Astrocyte (in vitro differentiated cells and primary cell): ENCODE data around the gene LZTR1. TPM values are rescaled to one million over a fixed set of nuclear protein-coding genes. Genes with fewer than 3 reads are reported as not detected.
A peak's percentile ranks its signal among the peaks of the same experiment; 100 is the strongest.

Experiments
- DNase-seq: peaks from one replicate; pipeline ENCODE4 v3.0.0-alpha.2; 2010; ENCODE audit warnings: low read depth
- FAIRE-seq: peaks from 2 replicates; lab custom pipeline; 2011; peaks lifted over from hg19 to GRCh38; lab: Jason Lieb, UNC
- H2AFZ ChIP-seq: 2 replicates; pipeline ENCODE4 v1.6.0; 2012; ENCODE audit warnings: low read depth, low read length, inconsistent platforms
- H3K27ac ChIP-seq: 2 replicates; pipeline ENCODE4 v1.5.1; 2011; ENCODE audit warnings: low read depth, low read length, inconsistent platforms
- H3K27me3 ChIP-seq: 2 replicates; pipeline ENCODE4 v1.6.0; 2011; ENCODE audit warnings: low read length, inconsistent platforms; ENCODE audit not compliant: insufficient read depth
- H3K36me3 ChIP-seq: 2 replicates; pipeline ENCODE4 v1.5.1; 2011; ENCODE audit warnings: low read length, inconsistent platforms; ENCODE audit not compliant: insufficient read depth
- H3K4me1 ChIP-seq: 2 replicates; pipeline ENCODE4 v1.5.1; 2011; ENCODE audit warnings: low read length, inconsistent platforms; ENCODE audit not compliant: insufficient read depth
- H3K4me2 ChIP-seq: 2 replicates; pipeline ENCODE4 v1.6.0; 2012; ENCODE audit warnings: low read length, inconsistent platforms
- H3K4me3 ChIP-seq: 2 replicates; pipeline ENCODE4 v1.5.1; 2011; ENCODE audit warnings: low read depth, mild to moderate bottlenecking, low read length, inconsistent platforms; ENCODE audit not compliant: insufficient read depth
- H3K79me2 ChIP-seq: 2 replicates; pipeline ENCODE4 v1.6.0; 2012; ENCODE audit warnings: mild to moderate bottlenecking, low read length, inconsistent platforms; ENCODE audit not compliant: insufficient read depth
- H3K9ac ChIP-seq: 2 replicates; pipeline ENCODE4 v1.6.0; 2012; ENCODE audit warnings: mild to moderate bottlenecking, low read length, inconsistent platforms
- H3K9me3 ChIP-seq: 2 replicates; pipeline ENCODE4 v1.5.1; 2012; ENCODE audit warnings: low read depth, mild to moderate bottlenecking, low read length, inconsistent platforms; ENCODE audit not compliant: insufficient read depth
- H4K20me1 ChIP-seq: 2 replicates; pipeline ENCODE4 v1.6.0; 2012; ENCODE audit warnings: low read length, inconsistent platforms; ENCODE audit not compliant: insufficient read depth
- H3K27ac Mint-ChIP-seq: one replicate; pipeline ENCODE4 v1.8.0; 2021; ENCODE audit warnings: mild to moderate bottlenecking, mixed read lengths; ENCODE audit not compliant: unreplicated experiment
- H3K27me3 Mint-ChIP-seq: one replicate; pipeline ENCODE4 v1.8.0; 2021; ENCODE audit warnings: low read depth, mixed read lengths; ENCODE audit not compliant: unreplicated experiment
- H3K36me3 Mint-ChIP-seq: one replicate; pipeline ENCODE4 v1.8.0; 2021; ENCODE audit warnings: low read depth, mixed read lengths; ENCODE audit not compliant: unreplicated experiment
- H3K4me1 Mint-ChIP-seq: one replicate; pipeline ENCODE4 v1.8.0; 2021; ENCODE audit warnings: low read depth, mixed read lengths; ENCODE audit not compliant: unreplicated experiment
- H3K4me3 Mint-ChIP-seq: one replicate; pipeline ENCODE4 v1.8.0; 2021; ENCODE audit warnings: mild to moderate bottlenecking, moderate library complexity, mixed read lengths; ENCODE audit not compliant: unreplicated experiment
- H3K9me3 Mint-ChIP-seq: one replicate; pipeline ENCODE4 v1.8.0; 2021; ENCODE audit warnings: mild to moderate bottlenecking, mixed read lengths; ENCODE audit not compliant: unreplicated experiment
- EZH2 ChIP-seq: IDR thresholded peaks from 2 replicates; pipeline ENCODE4 v1.6.1; 2012; ENCODE audit warnings: mild to moderate bottlenecking, low read length, inconsistent platforms; ENCODE audit not compliant: insufficient read depth
- total RNA-seq: library from RNA; stranded (reverse); gene quantifications from 2 replicates; pipeline ENCODE4 v1.2.1, GENCODE V29; 2021
- TF ChIP-seq, protein P1 (sequence below): IDR thresholded peaks from 2 replicates; pipeline ENCODE4 v1.5.1; 2011; ENCODE audit warnings: low read depth, mild to moderate bottlenecking, inconsistent platforms, low read length, moderate library complexity; ENCODE audit not compliant: insufficient read depth

Gene LZTR1
- total RNA-seq, 1 donor from 2014 or later = 62.0 TPM

DNA sequence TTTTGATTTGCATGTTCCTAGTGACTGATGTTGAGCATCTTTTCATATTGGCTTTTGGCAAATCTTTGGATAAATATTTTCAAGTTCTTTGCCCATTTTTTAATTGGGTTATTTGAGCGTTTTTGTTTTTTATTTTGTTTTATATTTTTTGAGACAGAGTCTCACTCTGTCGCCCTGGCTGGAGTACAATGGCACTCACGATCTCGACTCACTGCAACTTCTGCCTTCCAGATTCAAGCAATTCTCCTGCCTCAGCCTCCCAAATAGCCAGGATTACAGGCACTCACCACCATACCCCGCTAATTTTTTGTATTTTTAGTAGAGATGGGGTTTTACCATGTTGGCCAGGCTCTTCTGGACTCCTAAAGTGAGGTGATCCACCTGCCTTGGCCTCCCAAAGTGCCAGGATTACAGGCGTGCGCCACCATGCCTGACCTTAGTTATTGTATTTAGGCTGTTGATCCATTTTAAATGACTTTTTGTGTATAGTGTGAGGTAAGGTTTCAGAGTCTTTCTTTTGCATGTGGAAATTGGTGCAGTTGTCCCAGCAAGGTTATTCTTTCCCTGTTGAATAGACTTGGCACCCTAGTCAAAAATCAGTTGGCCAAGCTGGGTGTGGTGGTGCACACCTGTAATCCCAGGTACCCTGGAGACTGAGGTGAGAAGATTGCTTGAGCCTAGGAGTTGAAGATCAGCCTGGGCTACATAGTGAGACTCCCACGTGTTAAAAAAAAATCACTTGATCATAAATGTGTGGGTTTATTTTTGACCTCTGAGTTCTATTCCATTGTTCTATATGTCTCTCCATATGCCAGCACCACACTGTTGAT is 38.8 kb upstream of the LZTR1 start:
- no peak overlapping the region for H3K4me3 Mint-ChIP-seq

DNA sequence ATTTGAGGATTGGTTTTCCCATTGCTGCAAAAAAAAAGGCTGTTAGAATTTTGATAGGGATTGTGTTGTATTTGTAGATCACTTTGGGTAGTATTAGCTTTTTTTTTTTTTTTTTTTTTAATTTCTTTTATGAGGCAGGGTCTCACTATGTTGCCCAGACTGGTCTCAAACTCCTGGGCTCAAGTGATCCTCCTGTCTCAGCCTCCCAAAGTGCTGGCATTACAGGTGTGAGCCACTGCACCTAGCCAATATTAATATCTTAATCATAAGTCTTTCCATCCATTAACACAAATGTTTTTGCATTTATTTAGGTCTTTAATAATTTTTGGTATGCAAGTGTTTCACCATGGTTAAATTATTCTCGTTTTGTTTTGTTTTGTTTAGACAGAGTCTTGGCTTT is 38.1 kb upstream of the LZTR1 start:
- Mint-ChIP-seq H3K4me3 (no peak overlapping the region), H3K27ac (no peak overlapping the region), H3K4me1 (peaks cover 18% of the 10 kb centered on the region), H3K36me3 (no peaks in the 10 kb centered on the region), H3K9me3 (no peaks in the 10 kb centered on the region), H3K27me3 (no peaks in the 10 kb centered on the region)
- H3K27ac ChIP-seq = no peak overlapping the region
- no peak overlapping the region for H3K4me3 ChIP-seq
- no peak overlapping the region for H3K4me2 ChIP-seq
- H3K4me1 ChIP-seq = peaks cover 15% of the 10 kb centered on the region
- no peaks in the 10 kb centered on the region for H3K27me3 ChIP-seq
- H3K9me3 ChIP-seq = no peaks in the 10 kb centered on the region
- no peak overlapping the region for H2AFZ ChIP-seq
- no peak overlapping the region for H3K9ac ChIP-seq
- peaks cover 97% of the 10 kb centered on the region for H3K79me2 ChIP-seq
- peaks cover 92% of the 10 kb centered on the region for H4K20me1 ChIP-seq
- TF ChIP-seq, protein P1, sequence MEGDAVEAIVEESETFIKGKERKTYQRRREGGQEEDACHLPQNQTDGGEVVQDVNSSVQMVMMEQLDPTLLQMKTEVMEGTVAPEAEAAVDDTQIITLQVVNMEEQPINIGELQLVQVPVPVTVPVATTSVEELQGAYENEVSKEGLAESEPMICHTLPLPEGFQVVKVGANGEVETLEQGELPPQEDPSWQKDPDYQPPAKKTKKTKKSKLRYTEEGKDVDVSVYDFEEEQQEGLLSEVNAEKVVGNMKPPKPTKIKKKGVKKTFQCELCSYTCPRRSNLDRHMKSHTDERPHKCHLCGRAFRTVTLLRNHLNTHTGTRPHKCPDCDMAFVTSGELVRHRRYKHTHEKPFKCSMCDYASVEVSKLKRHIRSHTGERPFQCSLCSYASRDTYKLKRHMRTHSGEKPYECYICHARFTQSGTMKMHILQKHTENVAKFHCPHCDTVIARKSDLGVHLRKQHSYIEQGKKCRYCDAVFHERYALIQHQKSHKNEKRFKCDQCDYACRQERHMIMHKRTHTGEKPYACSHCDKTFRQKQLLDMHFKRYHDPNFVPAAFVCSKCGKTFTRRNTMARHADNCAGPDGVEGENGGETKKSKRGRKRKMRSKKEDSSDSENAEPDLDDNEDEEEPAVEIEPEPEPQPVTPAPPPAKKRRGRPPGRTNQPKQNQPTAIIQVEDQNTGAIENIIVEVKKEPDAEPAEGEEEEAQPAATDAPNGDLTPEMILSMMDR = no peak
- TF ChIP-seq EZH2 = no peak
- DNase-seq = no peak
- no peaks in the 10 kb centered on the region for H3K36me3 ChIP-seq
- no peak for FAIRE-seq

More for the DNA sequence above, 38.8 kb upstream of the LZTR1 start:
- Histone ChIP-seq H3K9me3 (no peaks in the 10 kb centered on the region), H3K27ac (no peak overlapping the region), H3K9ac (no peak overlapping the region), H4K20me1 (peaks cover 91% of the 10 kb centered on the region), H3K79me2 (peaks cover 97% of the 10 kb centered on the region), H2AFZ (no peak overlapping the region), H3K4me1 (peaks cover 15% of the 10 kb centered on the region), H3K4me2 (no peak overlapping the region), H3K4me3 (no peak overlapping the region), H3K27me3 (no peaks in the 10 kb centered on the region), H3K36me3 (no peaks in the 10 kb centered on the region)
- Mint-ChIP-seq H3K27ac (no peak overlapping the region), H3K27me3 (no peaks in the 10 kb centered on the region), H3K9me3 (no peaks in the 10 kb centered on the region), H3K36me3 (no peaks in the 10 kb centered on the region), H3K4me1 (peaks cover 24% of the 10 kb centered on the region)
- DNase-seq (no peak), FAIRE-seq (no peak)
- TF ChIP-seq, protein P1 = no peak
- TF ChIP-seq EZH2 = no peak

DNA sequence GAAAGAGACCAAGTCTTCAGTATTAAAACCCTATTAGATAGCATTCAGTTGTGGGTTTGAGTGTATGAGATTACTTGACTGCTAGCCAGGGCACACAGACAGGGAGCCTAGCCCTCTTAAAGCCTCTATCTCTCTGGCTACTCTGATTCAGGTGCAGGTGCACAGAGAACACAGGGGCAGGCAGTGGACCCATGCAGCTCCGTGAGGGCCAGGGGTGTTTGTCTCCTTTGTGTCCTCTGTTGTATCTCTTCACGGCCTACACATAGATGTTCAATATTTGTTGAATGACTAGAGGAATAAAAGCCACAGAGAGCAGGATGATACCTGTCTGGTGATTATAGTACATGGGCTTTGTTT is 36.5 kb upstream of the LZTR1 start:
- Mint-ChIP-seq H3K27ac (no peak overlapping the region), H3K4me3 (no peak overlapping the region)
- H4K20me1 ChIP-seq = peaks cover 94% of the 10 kb centered on the region

More for the DNA sequence above, 36.5 kb upstream of the LZTR1 start:
- Histone ChIP-seq H2AFZ (no peak overlapping the region), H3K36me3 (peaks cover 6% of the 10 kb centered on the region), H3K27ac (peak overlapping the region; percentile 2), H3K9ac (no peak overlapping the region), H3K4me2 (peak overlapping the region; percentile 43), H3K9me3 (no peaks in the 10 kb centered on the region), H3K4me1 (peaks cover 15% of the 10 kb centered on the region), H3K79me2 (peaks cover 97% of the 10 kb centered on the region), H3K4me3 (no peak overlapping the region), H3K27me3 (no peaks in the 10 kb centered on the region)
- no peaks in the 10 kb centered on the region for H3K36me3 Mint-ChIP-seq
- FAIRE-seq (no peak), DNase-seq (no peak)
- H3K9me3 Mint-ChIP-seq = no peaks in the 10 kb centered on the region
- H3K4me1 Mint-ChIP-seq = peaks cover 22% of the 10 kb centered on the region
- no peaks in the 10 kb centered on the region for H3K27me3 Mint-ChIP-seq
- no peak for TF ChIP-seq EZH2
- TF ChIP-seq, protein P1 = no peak
